Activated CD4-positive, alpha-beta T cell treated with anti-CD3 and anti-CD28 coated beads, Interleukin-2, Interleukin-4, amounts not matched to agents 100 ng/mL and 50 ng/mL, durations not matched to agents 16 hours and 8 hours (primary cell): Measurements from ENCODE around the gene KLRK1.
"Not testable (repeated sequence)": the region's sequence is repeated elsewhere in the genome, so short reads cannot be mapped to it uniquely, and the experiment has no call there.

Experiments
- DNase-seq: peaks from one replicate; pipeline ENCODE4 v3.0.0-alpha.2; 2020; ENCODE audit warnings: low spot score

KLRK1 gene

DNA sequence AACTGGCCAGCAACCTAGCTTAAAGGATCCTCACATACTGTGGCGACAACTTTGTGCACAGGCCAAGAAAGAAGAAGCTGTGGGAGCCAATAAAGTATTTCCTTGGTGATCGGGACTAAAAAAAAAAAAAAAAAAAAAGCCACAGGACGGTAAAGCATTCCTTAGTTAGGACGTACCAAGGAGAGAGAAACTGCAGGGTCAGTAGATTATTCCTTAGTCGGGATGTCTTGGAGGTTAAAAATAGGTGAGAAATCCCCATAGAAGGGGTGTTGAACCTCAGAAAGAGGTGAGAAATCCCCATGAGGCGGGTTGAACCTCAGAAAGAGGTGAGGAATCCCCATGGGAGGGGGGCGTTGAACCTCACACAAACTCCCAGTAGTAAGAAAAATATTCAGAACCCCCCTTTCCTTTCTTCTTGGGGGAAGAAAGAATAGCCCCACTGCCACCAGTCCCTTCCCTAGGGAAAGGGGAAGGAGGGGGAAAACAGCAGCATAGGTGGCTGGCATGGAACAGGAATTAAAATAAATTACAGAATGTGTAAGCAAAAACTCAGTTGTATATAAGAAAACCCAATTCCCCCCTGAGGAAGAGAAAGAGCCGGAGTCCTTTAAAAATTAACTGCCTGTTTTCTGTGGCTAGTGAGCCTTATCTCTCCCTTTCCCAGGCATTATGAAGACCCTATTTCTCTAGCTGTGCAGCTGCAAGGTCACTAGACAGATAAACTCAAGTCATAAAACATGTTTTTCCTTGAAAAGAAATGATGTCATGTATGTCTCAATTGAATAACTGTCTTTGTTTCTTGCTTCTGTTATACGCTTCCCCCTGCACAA is 26.8 kb downstream of the KLRK1 start:
- no peak for DNase-seq

DNA sequence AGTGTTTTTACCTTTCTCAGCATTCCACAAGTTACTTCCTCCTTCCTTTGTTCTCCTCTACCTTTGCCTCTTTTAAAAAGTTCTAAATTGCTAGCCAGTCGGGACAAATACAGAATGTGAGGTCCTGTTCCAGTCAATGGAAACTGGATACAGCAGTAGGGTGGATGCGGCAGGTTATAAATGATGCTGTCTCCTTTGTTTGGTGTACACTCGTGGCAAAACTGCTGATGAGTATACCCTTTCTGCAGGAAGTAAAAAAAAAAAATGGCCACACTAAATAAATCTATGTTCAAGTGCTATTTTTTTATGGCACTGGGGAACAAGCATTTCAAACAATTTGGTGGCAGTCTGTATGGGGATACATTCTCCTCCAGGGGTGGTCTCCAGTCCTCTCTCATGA is 27.5 kb downstream of the KLRK1 start:
- no peak for DNase-seq

DNA sequence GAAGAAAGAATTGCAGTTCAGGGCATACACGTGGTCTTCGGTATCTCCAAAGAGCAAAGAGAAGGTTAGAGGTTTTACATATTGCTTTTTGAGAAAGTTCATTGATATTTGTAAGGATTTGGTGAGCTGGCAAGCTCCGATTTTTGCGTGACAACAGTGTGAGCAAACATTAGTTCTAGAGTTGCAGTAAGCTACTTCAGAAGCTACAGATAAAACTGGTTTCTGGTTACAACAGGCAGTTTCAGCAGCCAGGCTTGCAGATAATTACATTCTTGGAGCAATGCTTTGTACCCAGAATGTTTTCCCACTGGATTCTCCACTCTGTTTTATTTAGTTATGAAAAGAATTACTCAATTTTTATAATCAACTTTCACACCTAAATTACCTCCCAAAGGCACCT is 28.2 kb downstream of the KLRK1 start:
- DNase-seq: no peak

DNA sequence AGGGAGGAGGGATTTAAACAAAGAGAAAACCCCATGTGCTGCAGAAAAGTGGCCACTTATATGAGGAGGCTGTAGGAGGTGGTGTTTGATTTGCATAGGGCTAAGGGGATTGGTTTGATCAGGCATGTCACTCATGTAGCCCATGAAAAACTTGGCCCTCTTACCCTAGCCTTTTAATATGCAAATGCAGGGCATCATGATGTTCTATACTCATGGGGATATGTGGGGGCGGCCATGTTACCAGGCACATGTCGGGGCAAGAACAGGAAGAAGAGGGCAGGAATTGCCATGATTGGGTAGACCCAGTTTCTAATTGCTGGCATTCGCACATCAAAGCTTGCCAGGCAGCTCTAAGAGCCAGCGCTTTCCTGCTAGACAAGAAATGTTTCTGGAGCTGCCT is 28.8 kb downstream of the KLRK1 start:
- no peak for DNase-seq

DNA sequence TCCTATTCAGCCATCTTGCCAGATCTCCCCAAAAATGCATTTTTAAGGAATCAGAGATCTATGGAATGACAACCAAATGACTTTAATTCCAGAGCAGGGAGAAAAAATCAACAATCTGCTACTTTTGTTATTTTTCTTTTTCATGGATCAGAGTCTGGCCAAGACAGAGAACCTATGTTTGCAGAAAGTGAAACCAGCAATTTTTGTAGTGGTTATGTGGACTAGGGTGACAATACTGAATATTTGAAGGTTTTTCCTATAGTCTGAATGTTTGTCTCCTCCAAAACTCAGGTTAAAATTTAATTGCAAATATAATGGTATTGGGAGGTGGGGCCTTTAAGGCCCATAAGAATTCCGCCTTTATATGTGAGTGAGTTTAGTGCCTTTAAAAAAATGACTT is 30.9 kb downstream of the KLRK1 start:
- DNase-seq: no peak

DNA sequence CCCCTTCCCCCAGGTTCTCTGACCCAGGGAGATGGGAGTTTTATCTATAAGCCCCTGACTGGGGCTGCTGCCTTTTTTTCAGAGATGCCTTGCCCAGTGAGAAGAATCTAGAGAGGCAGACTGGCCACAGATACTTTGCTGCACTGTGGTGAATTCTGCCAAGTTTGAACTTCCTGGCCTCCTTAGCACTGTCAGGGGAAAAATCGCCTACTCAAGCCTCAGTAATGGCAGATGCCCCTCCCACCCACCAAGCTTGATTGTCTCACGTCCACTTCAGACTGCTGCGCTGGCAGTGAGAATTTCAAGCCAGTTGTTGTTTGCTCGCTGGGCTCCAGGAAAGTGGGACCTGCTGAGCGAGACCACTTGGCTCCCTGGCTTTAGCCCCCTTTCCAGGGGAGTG is 31.7 kb downstream of the KLRK1 start:
- no peak for DNase-seq

DNA sequence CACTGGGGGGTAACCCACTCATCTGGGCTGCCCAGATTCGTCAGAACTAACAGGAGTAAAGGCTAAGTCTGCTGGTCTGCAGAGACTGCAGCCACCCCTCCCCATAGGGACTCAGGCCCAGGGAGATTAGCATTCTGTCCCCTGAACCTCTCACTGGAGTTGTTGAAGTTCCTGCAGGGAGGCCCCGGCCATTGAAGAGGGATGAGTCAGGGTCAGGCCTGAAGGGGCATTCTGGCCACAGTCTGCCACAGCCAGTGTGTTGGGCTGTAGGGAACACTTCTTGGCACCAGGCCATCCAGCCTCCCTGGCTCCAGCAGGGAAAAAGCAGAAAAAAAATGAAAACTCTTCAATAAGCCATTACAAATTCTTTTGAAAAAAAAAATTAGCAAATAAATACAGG is 35.3 kb downstream of the KLRK1 start:
- no peak for DNase-seq

DNA sequence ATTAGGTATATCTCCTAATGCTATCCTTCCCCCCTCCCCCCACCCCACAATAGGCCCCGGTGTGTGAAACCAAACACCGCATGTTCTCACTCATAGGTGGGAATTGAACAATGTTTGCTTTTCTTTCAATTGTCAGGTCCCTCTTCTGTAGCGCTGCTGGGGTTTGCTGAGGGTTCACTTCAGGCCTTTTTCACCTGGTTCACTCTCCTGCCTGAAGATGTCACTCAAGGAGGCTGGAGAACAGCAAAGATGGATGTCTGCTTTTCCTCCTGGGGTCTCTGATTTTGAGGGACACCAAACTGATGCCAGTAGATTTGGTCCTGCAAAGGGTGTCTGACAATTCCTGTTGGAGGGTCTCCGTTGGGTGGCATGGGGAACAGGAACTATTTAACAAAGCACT is 35.8 kb downstream of the KLRK1 start:
- no peak for DNase-seq

DNA sequence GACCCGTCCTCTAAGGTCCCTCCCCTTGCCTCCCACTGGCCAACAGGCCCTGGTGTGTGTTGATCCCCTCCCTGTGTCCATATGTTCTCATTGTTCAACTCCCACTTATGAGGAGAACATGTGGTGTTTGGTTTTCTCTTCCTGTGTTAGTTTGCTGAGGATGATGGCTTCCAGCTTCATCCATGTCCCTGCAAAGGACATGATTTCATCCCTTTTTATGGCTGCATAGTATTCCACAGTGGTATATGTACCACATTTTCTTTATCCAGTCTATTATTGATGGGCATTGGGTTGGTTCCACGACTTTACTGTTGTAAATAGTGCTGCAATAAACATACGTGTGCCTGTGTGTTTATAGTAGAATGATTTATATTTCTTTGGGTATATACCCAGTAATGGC is 38.4 kb downstream of the KLRK1 start:
- DNase-seq: not testable (repeated sequence)

DNA sequence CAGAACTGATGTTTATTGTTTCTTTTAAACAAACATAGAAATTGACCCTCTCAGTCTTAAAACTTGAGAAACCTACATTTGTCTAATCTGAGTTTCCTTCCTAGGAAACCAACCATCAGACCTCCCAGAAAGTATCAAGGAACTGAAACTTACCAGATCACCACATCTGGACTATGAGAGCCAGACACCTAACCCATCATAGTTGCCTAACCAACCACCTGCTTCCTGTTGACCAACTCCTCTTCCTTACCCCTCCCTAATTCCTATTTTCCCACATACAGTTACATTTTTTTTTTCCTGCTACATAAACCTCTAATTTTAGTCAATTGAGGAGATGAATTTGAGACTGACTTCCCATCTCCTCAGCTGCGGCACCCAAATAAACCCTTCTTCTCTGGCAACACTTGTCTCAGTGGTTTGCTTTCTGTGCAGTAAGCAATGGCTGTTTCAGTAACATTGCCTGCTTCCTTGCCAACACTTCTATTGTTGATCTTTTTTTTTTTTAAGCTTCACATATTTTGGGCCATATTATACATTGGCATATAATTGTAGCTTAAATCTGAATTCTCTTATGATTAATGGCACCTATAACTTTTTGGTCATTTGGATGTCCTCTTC is 47.8 kb downstream of the KLRK1 start:
- no peak for DNase-seq

DNA sequence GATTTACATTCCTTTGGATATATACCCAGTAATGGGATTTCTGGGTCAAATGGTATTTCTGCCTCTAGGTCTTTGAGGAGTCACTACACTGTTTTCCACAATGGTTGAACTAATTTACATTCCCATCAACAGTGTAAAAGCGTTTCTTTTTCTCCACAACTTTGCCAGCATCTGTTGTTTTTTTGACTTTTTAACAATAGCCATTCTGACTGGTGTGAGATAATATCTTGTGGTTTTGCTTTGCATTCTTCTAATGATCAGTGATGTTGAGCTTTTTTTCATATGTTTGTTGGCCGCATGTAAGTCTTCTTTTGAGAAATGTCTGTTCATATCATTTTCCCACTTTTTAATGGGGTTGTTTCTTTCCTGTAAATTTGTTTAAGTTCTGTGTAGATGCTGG is 48.9 kb downstream of the KLRK1 start:
- DNase-seq: not testable (repeated sequence)

DNA sequence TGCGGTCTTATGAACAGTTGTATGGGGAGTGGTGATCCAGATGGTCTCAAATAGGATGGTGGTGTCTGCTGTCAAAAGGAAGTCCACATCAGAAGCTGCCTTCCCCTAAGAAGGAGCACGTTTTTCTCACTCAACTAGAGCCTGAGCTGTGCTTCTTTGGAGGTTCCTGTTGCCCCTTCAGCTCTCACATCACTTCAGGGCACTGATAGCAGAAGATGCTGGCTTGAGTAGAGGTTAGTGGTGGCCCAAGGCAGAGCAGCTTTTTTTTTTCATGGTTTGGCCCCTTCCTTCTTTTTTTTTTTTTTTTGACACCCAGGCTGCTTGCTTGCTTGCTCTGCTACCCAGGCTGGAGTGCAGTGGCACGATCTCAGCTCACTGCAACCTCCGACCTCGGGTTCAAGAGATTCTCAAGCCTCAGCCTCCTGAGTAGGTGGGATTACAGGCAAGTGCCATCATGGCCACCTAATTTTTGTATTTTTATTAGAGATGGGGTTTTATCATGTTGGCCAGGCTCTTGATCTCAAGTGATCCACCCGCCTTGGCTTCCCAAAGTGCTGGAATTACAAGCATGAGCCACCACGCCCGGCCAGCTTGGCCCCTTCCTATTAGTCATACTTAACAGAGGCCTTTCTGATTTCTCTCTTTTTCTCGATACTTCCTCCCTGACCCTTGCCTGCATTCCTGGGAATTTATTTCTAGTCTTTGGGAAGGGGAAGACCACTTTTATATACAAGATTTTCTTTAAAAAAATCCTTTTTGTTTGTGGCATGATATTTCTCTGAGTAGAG is 50.6 kb downstream of the KLRK1 start:
- DNase-seq: no peak

DNA sequence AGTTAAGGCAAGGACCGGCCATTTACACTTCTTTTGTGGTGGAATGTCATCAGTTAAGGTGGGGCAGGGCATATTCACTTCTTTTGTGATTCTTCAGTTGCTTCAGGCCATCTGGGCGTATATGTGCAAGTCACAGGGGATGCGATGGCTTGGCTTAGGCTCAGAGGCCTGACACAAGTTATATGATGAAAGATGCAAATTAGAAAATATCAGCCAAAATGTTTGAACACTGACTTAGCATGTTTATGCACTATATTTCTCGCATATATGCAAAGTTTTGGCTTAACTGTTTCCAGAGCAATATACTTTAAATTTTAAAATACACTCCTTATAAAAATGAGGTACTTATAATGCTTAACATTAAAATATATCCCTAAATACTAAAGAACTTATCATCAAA is 51.4 kb downstream of the KLRK1 start:
- DNase-seq: not testable (repeated sequence)

DNA sequence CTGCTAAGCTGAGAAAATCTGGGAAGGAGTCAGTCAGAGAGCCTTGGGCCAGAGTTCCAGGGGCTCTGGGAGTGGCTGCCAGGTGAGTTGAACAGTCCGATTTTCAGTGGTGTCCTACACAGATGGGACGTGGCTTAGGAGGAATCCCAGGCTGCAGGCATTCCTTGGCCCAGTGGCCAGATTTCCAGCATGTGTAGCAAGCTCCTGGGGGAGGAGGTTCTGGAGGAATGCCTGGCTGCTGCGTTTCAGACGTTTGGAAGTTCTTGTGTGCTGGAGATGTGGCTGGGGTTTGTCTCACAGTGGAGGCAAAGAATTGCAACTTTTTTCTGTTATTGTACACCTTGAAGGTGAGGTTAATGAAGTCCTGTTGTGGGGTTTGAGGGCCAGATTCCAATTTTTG is 53.6 kb downstream of the KLRK1 start:
- not testable (repeated sequence) for DNase-seq

DNA sequence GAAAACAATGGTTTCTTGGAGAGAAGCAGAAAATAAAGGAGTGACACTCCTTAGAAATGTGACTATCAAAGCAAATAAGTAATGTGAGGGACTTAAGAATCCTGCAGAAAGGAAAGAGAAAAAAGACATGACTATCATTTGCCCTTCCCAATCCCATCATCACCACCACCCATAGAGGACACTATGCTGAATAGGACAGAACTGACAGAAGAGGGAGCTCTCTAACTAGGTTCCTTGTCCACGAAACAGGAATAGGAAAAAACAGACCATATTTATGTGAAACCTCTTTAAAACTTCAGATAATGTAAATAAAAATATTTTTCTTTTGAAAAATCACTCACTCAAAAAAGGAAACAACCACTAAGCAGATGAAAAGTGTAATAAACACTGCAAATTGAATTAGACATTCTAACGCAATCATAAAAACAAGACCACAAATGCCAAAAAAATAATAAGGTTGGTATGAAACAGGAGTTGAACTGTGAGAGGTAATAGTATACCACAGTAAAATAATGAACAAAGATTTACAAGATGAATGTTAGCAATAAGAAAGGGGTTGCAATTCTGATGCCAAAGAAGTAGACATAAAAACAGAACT is 58.1 kb downstream of the KLRK1 start:
- no peak for DNase-seq

DNA sequence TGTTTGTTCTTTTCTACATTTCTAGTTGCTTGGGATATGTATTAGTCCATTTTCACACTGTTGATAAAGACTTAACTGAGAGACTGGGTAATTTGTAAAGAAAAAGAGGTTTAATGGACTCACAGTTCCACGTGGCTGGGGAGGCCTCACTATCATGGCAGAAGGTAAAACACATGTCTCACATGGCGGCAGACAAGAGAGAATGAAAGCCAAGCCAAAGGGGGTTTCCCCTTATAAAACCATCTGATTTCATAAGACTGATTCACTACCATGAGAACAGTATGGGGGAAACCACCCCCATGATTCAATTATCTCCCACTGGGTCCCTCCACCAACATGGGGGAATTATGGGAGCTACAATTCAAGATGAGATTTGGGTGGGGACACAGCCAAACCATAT is 61.1 kb downstream of the KLRK1 start:
- not testable (repeated sequence) for DNase-seq
